IPS DF 4.7 (cell line): ENCODE data around the gene PORCN.

Experiments used
- DNase-seq: peaks from one replicate; pipeline ENCODE4 v3.0.0-alpha.2; 2013; ENCODE audit warnings: low spot score; ENCODE audit errors: extremely low read depth

PORCN gene

DNA sequence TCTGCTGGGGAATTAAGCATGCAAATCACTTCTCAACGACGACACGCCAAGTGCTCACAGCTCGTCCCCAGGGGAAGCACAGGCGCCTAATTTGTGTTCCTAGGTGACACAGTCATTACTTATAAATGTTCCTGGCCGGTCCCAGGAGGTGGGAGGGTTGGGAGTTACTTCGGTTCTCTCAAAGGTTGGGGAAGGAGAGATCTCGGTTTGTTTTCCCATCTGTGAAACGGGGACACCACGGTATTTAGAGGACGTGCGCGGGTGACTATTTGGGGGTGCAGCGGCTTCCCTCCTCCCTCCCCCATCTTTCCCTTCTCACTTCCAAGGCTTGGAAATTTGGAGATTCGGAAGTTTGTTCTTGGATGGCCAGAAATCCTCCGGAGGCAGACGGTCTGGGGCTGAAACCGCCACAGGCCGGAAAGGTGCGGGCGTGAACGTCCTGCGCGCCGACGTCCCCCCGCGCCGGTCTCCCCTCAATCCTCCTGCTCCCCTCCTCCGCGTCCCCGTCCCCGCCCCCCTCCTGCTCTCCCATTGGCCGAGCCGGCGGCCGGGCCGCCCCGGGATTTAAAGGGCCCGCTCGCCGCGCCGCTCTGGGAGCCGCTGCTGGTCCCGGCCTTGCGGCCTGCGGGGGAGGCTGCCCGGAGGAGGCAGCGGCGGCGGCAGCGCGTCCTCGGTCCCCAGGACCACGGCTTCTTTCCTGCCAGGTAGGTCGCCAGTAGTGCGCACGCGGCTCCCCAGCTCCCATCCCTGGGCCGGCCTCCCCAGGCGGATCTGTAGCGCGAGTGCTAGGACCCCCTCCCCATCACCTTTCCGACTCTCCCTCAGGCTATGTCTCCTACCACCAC is at the start of gene PORCN:
PORCN (plus strand) TSS at position 593 of the 845 bp plus-strand sequence. CDS start 829 bp downstream, outside the sequence.
- no peak for DNase-seq

DNA sequence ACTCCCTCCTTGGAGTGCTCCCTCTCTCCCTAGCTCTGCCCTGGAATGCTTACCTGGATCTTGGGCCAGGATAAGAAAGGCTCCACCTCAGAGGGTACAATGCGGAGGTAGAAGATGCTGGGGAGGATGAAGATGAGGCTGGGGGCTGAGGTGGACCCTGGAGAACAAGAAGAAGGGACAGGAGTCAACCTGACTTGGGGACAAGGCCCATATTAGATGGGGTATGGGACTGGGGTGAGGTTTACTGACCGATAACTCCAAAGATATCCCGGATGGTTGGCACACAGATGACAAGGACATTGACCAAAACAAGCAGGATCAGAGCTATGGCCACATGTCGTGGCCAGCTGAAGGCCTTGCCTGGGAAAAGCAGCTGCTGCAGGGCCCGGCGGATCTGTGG is 49.3 kb upstream of the PORCN start:
- DNase-seq, result no peak

DNA sequence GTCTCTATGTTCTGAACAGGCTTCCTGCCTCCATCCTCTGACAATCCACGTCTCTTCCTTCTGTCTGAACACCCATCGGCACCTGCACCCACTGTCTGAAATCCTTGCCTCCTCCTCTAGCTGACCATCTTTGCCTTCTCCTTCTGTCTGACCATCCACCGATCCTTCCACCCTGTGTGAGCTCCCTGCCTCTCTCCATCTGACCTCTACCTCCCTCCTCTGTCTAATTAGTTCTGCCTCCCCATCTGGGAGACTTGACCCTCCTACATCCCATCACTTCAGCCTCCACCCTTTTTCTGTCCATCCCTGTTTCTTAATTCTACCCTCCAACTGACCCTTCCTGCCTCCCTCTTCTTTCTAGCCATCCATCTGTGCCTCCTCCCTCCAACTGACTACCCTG is 48.8 kb upstream of the PORCN start:
- DNase-seq, result no peak

DNA sequence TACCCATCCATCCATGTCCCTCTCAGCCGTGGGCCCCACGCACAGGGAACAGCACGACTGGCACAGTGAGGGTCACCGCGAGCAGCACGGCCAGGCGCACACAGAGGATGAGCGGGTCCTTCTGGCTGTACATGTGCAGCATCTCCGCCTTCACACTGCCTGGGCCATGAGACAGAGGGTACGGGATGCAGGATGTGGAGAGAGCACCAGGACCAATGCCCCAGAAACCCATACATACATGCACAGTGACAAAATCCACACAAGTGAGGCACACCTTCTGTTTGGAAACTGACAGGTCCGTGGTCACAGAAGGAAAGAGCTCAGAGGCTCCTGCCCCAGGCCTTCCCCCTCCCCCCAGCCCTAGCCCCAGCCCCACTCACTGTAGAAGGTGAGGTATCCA is 48.2 kb upstream of the PORCN start:
- no peak for DNase-seq

DNA sequence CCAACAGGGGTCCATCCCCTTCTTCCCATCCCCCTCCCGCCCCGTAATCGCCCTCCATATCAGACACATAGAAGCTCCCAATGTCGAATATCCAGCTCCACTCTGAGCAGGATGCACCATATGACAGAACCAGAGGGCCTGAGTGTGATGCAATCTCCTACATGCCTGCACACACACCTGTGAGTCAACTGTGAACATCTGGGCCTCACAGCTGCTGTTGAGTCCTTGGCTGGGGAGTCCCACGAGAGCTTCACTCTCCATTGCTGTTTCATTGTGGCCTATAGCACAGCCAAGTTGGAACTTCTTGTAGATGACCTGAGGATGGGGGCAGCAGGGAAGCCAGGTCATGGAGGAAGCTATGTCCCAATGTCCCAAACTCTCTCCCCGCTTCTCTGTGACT is 47.0 kb upstream of the PORCN start:
- no peak for DNase-seq

DNA sequence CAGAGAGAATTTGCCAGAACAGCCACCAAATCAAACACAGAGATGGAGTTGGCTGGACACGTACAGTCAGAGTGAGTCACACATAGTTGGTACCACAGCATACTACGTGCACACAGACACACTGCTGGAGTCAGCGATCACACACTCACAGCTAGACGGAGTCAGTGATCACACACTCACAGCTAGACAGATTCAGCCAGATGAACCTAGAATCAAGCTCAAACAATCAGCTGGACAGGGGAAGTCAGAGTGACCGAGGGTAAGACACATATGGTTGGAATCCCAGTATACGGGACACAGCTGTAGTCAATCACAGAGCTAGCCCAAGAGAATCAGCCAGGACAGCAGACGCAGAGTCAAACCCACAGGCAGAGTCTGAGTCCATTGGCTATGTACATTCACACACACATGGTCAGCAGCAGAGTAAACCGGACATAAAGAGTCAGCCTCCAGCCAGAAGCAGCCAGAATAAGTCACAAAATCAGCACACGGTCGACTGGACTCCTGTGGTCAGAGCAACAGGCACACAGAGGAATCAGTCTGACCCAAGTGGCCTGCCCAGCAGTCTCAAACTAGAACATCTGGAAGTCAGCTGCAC is 43.4 kb upstream of the PORCN start:
- no peak for DNase-seq

DNA sequence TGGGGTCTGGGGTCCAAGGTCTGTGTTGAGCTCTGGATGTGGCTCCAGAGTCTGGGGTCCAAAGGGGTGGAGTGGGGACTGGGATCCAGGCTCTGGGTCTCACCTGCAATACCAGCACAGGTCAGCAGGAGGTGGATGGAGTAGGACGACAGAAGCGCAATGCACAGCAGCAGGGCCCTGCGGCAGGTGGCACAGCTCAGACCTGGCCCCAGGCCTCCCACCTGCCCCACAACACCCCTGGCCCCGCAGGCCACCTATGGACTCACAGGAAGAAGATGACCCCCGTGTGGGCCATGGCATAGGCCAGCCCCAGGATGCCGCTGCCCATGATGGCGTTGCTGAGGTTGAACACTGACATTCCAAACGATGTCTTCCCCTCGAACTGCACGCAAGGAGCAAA is 42.1 kb upstream of the PORCN start:
- no peak for DNase-seq

DNA sequence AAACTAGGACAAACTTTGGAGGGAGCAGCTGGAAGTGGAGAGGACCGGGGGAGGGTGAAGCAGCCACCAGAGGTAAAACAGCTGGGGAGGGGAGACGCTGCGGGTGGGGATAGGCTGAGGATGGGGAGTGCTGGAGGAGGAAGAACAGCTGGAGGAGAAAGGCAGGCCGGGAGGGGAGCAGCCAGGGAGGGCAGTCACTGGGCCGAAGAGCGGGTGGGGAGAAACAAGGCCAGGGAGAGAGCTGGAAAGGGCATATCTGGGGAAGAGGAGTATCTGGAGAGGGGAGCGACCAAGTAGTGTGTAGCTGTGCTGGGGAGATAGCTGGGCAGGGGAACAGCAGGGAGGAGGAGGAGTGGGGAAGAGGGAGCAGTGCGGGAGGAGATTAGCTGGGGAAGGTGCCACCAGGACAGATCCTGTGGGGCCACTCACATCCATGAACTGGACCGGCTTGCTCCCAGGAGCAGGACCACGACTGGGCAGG is 41.5 kb upstream of the PORCN start:
- no peak for DNase-seq

DNA sequence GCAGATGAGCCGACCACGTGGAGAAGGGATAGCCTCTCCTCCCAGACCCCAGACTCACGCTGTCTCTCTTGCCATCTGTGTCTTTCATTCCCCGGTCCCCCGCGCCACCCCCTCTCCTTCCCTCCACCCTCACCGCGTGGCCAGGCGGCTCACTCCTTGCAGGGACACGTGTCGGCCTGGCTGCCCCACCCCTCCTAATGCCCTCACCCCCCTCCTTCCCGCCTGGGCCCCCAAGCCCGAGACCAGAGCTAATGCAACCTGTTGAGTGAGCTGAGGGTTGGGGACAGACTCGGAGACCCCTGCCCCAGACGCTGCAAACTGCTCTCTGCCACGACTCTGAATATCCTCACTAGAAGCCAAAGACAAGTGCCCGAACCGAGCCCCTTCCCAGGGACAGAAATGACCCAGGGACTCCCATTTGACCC is 40.5 kb upstream of the PORCN start:
- no peak for DNase-seq

DNA sequence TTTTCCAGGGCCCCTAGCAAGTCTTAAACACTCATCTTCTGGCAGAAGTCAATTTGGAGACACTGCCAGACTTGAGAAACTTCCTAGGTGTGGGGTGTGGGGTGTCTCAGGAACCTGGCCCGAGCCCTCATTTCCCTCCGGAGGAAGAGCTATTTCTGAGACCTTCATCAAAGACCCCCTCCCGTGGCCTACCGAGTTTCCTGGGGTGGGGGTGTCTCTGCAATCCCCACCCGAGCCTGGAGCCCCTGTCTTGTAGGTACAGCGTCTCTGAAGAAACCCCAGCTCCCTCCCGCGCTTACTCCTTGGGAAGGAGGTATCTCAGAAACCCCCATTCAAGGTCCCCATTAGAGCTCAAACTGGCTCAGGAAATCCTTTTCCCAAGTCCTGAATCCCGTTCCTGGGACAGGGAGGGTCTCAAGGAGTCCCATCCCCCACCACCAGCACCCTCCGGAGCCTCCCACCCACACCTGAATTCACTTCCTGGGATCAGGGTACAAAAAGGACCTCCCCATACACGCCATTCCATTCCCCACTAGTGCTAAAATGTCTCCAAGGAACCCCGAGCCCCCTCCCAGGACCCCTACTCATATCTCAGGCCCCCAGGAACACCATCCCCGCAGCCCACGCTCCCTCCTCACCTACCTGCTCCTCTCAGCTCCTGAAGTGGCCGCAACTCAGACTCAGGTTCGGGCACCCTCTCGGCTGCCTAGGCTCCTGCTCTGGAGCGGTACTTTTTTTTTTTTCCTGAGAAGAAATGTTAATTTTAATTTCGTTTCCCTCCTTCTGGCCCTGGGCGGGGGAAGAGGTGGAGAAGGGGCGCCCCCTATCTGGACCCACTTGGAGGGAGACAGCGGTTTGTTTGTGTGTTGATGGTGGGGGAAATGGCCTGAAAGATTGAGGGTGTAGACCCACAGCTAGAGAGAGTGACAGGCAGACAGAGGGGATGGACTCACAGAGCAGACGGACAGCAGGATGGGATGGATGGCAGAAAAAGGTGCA is 39.8 kb upstream of the PORCN start:
- no peak for DNase-seq

DNA sequence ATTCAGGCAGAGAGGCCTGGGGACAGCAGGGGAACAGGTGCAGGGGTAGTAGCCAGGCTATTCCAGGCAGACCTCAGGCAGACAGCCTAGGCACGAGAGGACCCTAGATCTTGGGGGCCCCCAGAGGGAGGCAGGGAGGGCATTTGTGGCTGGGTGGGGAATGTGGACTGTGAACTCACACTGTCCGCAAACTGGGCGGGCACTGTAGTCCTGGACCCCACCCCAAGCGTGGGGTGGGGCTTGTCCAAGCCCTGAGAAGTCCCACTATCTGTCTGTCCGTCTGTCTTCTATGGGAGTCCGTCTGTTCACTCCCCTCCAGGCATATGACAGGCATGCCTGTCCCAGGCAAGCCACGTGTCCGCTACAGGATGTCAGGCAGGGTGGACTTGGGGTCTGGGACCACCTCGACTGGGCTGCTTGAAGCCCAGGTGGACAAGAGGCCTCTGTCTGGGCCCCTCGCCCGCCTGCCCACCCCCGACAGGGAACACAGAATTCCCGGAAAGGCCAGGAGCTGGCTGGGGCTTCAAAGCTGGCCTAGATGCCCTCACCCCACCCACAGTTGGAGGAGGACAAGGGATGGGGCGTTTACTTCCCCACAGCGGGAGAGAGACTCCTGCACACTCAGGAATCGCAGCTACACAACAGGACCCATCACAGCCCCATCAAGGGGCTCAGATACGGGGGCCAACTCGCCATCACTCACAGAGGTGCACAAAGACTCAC is 38.5 kb upstream of the PORCN start, which contains the start of gene SLC38A5:
SLC38A5 (minus strand) TSS at position 151 of the 723 bp plus-strand sequence. CDS start 2,336 bp downstream, outside the sequence.
- no peak for DNase-seq

DNA sequence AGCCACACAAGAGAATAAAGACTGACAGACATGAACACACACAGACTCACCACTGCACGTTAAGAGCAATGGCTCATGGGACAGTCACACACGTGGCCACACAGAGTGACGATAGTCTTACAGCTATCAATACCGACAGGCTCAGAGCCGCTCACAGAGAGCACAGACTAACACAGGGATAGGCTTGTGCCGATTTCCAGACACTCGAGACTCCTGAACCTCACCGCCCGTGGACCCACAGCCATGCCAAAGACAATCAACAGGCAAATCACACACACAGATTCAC is 38.0 kb upstream of the PORCN start:
- DNase-seq, result no peak

DNA sequence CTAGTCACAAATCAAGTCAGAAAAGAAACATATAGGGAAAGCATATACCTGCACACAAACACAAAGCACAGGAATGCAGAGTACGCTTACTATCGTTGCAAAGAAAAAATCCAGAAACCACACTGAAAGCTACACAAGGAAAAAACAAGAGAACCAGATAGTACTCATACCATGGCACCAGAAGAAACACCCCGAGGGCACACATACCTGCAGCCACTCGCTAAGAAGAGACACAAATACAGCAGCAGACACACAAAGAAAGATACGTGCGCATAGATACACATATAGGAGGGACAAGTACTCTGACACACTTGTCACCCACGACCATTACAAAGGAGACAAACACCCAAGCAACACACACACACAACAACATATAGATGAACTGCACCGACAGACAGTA is 37.3 kb upstream of the PORCN start:
- no peak for DNase-seq

DNA sequence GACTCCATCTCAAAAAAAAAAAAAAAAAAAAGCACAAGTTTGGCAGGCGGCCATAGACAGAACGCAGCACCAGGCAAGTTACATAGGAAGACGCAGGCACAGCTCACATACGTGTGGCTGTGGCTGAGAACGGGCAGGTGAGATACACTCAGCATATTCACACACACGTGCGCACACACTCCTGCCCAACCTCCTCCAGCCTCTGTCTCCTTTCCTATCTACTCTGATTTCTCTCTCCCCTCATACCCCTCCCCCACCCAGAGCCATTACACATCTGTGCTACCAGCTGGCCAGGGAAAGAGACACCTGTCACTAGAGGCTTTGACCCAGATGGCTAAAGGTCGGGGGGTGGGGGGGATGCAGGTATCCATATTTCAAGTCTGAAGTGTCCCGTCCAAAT is 36.6 kb upstream of the PORCN start:
- no peak for DNase-seq

DNA sequence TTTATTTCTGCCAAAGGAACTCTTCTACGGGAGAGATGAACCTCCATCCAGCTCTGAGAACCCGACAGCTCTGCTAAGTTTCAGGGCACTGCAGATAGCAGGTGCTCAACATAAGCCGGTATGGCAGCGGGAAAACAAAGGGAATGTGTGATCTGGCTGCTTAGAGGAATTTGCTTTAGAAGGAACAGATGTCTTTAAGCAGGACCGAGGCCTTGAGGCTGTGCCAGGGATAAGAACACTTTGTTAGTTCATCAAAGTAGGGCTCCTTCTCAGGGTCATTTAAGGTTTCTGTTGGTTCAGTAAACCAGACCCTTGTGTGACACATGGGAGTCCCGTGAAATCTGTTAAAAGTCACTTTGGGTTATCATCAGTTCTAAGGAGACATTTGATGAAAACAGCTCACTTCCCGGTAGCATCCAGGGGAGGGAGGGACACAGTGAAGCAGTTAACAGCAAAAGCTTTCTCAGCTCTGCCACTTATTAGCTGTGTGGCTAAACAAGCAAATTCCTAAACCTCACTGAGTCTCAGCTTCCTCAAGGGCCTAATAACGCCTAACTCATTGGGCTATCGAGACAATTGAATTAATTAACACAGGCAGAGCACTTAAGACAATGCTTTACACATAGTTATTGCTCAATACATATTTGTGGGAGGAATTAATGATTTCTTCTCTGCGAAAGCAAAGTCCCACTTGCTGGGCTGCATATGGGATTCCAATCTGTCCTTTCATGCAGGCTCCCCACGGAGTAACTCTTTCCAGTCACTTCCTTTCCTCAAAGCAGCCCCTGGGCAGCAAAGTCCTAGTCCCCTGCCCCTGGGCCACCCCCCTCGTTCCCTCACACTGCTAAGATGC is 35.7 kb upstream of the PORCN start:
- DNase-seq, result no peak

DNA sequence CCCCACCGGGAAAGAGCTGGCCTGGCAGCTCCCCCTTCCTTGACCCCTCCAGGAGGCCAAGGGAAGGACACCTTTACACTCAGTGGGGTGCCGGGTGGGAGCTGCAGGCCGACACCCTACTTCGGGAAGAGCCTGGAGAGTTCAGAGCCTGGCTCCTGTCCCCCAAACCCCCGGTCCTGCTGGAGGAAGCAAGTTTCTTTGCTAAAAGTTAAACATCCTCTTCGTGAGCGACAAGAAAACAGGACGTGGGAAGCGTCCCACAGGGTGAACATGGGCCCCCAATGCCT is 35.1 kb upstream of the PORCN start:
- DNase-seq, result no peak

DNA sequence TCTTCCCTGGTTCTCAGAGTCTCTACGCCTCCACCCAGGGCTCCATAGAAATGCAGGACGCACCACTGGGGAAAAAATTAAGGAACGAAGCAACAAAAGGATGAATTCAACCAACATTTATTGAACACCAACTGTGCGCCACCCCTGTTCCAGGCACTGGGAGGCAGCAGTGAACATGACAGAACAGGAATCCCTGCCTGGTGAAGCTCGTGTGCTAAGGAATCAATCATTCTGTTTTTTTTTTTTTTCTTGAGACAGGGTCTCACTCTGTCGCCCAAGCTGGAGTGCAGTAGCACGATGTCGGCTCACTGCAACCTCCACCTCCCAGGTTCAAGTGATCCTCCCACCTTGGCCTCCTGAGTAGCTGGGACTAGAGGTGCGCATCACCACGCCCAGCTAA is 34.7 kb upstream of the PORCN start:
- DNase-seq, result no peak

DNA sequence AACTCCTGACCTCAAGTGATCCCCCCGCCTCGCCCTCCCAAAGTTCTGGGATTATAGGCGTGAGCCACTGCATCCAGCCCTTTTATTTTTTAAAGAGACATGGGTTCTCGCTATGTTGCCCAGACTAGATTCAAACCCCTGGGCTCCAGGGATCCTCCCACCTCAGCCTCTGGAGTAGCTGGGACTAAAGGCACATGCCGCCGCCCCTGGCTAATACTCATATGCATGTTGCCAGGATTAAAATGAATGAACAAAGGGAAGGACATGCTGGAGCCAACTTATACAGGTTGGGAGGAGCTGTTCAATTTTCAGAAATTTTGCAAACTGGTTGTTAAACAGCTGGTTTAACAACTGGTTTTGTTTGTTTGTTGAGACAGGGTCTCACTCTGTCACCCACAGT is 34.2 kb upstream of the PORCN start:
- DNase-seq, result no peak

DNA sequence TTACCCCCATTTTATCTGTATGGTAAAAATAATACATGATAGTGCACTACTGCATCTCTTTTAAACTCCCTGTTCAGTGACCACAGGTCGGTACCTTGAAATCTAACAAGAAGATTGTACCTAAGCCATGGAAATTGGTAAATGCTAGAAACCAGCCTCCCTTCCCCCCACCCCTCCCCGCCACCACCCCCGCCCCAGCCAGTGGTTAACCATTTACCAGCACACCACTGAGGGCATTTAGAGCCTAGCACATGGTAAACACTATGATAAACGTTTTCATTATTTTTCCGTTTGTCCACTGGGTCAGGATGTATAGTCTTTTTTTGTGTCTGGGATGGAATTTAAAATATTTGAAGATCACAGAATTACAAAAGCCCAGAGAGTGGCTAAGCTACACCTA is 33.5 kb upstream of the PORCN start:
- no peak for DNase-seq

DNA sequence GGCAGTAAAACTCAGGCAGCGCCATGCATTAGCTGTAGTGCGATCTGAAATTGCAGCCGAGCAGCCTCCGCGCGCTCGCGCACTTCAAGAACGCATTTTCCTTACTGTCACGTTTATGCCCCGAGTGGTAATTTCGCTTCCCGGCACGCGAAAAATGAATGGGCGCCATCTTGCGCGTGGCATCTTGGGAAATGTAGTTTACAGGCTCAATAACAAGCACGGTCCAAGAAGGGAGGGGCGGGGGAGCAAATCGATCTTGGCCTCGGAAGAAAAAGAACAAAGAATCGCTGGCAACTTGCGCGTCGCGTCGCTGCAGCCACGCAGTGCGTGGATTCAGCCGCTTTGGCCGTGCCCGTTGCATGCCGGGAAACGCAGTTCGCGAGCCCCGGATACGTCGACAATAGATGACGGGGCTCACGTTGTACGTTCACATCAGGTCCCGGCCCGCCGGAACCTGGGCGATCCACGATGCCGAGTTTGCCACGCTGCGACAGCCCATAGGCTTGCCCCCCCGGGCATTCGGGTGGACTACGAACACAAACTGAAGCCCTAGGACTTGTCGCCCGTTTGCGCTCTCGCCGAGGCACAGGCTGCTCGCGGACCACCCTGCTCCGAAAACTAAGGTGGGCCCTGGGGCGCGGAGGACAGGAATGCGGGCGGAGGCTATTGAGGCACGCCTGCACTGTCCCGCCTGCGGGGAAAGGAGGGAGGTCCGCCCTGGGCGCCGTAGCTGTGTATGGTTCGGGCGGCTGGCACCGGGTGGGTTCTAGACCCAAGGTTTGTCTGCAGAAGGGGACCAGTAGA is 32.8 kb upstream of the PORCN start, which contains the start of gene FTSJ1:
FTSJ1 (plus strand) TSS at position 426 of the 804 bp plus-strand sequence. CDS start 1,849 bp downstream, outside the sequence.
- no peak for DNase-seq
